Skin epidermis (tissue), 12 donors: ENCODE results near the gene GRM2.
"Not testable (repeated sequence)": the region's sequence is repeated elsewhere in the genome, so short reads cannot be mapped to it uniquely, and the experiment has no call there.

ENCODE experiments used
- H3K27ac ChIP-seq, 21 experiments: fragments of 200-600 bp; sonication (generic) in 11 of 21; one replicate each; pipeline ENCODE4 v1.5.0; 2020; ENCODE audit warnings: mild to moderate bottlenecking in 3 of 21, inconsistent platforms in 2 of 21, moderate library complexity in 2 of 21
- H3K4me3 ChIP-seq, 7 experiments: fragments of 200-600 bp; sonication (generic) in 2 of 7; one replicate each; pipeline ENCODE4 v1.5.0; 2020; ENCODE audit warnings: inconsistent platforms in 2 of 7, mild to moderate bottlenecking in 2 of 7, moderate library complexity in 1 of 7

GRM2 gene

GRCh38 chr3:51718547-51719409, 11.9 kb downstream of the GRM2 start:
- Histone ChIP-seq H3K27ac (no peak overlapping the region), H3K4me3 (no peak overlapping the region)

- Histone ChIP-seq H3K4me3 (no peak overlapping the region), H3K27ac (no peak overlapping the region)
Observed at GRCh38 chr3:51719410-51720025, 12.7 kb downstream of the GRM2 start.

GRCh38 chr3:51720292-51721061, 13.6 kb downstream of the GRM2 start:
- Histone ChIP-seq H3K27ac (no peak overlapping the region), H3K4me3 (no peak overlapping the region)

DNA sequence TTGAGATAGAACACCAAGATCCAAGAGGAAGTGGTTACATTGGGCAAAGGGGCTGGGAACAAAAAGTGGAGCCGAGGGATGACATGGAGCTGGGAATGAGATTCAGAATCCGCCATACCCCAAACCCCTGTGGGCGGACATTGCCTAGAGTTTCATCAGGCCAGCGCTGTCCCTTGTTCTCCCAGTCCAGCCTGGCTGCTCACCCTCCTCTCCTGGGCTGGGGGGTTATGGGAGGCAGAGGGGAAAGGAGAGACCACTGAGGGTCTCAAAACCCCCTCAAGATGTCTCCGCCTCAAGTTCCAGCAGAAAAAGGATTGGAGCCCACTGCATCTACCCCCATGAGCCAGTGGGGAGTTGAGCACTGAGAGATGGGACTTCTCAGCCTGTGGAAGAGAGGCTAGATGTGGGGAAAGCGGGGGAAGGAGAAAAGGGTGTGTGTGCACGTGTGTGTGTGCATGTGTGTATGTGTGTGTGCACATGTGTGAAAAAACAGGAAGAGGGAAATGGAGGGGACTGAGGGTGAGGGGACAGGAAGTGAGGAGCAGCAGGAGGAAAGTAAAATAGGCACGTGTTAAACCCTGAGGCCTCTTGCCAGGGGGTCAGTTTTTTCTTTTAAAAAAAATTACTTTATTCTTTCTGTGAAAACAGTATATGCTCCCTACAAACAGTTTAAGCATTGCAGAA, 14.3 kb downstream of the GRM2 start:
- H3K27ac ChIP-seq, result no peak overlapping the region
- no peak overlapping the region for H3K4me3 ChIP-seq

GRCh38 chr3:51722362-51722761, 15.5 kb downstream of the GRM2 start:
- Histone ChIP-seq H3K27ac (no peak overlapping the region), H3K4me3 (no peak overlapping the region)

GRCh38 chr3:51727500-51727899, 20.6 kb downstream of the GRM2 start:
- no peak overlapping the region for H3K4me3 ChIP-seq
- H3K27ac ChIP-seq, result no peak overlapping the region

DNA sequence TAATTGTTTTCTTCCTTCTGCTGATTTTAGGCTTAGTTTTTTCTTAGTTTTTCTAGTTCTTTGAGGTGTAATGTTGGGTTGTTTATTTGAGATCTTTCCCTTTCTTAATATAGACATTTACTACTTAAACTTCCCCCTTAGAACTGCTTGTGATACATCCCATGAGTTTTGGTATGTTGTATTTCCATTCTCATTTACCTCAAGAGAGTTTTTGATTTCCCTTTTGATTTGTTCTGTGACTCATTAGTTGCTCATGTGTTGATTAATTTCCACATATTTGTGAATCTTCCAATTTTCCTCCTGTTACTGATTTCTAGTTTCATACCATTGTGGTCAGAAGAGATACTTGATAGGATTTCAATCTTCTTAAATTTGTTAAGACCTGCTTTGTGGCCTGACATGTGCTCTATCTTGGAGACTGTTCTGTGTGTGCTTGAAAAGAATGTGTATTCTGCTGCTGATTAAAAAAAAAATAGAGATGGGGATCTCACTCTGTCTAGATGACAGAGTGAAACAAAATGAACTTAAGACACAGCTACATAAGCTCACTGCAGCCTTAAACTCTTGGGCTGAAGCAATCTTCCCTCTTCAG, 22.3 kb downstream of the GRM2 start:
- H3K4me3 ChIP-seq, result no peak overlapping the region
- no peak overlapping the region for H3K27ac ChIP-seq

DNA sequence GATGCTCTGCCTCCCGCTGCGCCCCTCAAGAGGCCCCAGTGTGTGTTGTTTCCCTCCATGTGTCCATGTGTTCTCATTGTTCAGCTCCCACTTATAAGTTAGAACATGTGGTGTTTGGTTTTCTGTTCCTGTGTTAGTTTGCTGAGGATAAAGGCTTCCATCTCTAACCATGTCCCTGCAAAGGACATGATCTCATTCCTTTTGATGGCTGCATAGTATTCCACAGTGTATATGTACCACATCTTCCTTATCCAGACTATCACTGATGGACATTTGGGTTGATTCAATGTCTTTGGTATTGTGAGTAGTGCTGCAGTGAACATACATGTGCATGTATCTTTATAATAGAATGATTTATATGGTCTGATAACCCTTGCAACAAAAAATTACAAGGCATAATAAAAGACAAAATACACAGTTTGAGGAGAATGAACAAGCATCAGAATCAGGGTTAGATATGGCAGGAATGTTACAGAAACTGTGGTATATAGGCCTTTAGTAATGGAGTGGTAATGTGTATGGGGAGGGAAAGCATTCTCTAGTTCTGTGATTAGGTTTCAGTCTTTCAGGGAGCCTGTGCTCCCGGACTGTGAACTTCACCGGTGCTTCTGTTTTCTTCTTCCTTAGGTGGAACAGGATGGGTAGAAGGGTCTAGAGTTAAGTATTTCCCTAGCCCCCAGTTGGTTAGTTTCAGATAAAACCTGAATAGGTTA, 27.1 kb downstream of the GRM2 start:
- no peak overlapping the region for H3K4me3 ChIP-seq

GRCh38 chr3:51734572-51734907, 27.7 kb downstream of the GRM2 start:
- Histone ChIP-seq H3K27ac (no peak overlapping the region), H3K4me3 (no peak overlapping the region)

More for the DNA sequence above, 27.1 kb downstream of the GRM2 start:
- no peak overlapping the region for H3K27ac ChIP-seq

GRCh38 chr3:51735039-51735438, 28.2 kb downstream of the GRM2 start:
- Histone ChIP-seq H3K4me3 (no peak overlapping the region), H3K27ac (no peak overlapping the region)

GRCh38 chr3:51735950-51736349, 29.1 kb downstream of the GRM2 start:
- no peak overlapping the region for H3K27ac ChIP-seq
- no peak overlapping the region for H3K4me3 ChIP-seq

DNA sequence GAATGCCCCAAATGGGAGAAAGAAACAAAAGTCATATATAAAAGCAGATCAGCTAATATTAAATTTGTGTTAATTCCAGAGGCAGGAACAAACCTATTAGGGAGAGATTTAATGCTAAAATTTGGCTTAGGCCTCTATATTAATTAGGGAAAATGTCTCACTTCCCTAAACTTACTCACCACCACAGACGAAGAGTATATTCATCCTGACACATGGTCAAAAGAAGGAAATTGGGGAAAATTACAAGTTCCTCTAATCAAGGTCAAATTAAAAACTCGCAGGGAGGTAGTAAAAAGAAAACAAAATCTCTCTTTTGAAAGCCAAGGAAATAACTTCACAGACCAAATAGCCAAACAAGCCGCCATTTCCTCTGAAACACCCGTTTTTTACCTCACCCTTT, 32.2 kb downstream of the GRM2 start:
- Histone ChIP-seq H3K4me3 (no peak overlapping the region), H3K27ac (no peak overlapping the region)

DNA sequence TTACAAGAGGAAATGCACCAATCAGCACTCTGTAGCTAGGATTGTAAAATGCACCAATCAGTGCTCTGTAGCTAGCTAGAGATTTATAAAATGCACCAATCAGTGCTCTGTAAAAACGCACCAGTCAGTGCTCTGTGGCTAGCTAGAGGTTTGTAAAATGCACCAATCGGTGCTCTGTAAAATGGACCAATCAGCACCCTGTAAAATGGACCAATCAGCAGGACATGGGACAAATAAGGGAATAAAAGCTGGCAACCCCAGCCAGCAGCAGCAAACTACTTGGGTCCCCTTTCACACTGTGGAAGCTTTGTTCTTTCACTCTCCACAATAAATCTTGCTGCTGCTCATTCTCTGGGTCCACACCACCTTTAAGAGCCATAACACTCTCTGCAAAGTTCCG, 35.5 kb downstream of the GRM2 start:
- H3K27ac ChIP-seq, H3K4me3 ChIP-seq: not testable (repeated sequence)

DNA sequence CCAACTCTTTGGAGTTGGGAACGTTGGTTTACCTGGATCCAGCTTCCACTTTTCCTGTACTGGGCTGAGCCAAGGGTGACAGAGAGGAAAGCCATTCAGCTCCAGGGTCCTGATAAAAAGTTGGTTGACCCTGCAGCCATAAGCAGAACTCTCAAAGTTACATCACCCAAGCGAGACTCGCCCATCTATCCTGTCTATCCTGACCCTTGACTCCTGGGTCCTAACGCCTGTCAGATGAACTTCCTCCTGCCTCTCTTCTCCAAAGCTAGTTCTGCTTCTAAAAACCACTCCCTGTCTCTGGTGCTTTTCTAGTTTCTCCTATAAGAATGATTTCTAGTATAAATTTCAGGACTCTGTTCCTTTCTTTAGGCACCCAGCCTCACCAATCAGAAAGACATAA, 36.1 kb downstream of the GRM2 start:
- not testable (repeated sequence) for H3K27ac ChIP-seq, H3K4me3 ChIP-seq

- Histone ChIP-seq H3K27ac (no peak overlapping the region), H3K4me3 (no peak overlapping the region)
Observed at GRCh38 chr3:51747840-51748239, 41.0 kb downstream of the GRM2 start.

- no peak overlapping the region for H3K4me3 ChIP-seq
- no peak overlapping the region for H3K27ac ChIP-seq
Observed at GRCh38 chr3:51748327-51748726, 41.5 kb downstream of the GRM2 start.

DNA sequence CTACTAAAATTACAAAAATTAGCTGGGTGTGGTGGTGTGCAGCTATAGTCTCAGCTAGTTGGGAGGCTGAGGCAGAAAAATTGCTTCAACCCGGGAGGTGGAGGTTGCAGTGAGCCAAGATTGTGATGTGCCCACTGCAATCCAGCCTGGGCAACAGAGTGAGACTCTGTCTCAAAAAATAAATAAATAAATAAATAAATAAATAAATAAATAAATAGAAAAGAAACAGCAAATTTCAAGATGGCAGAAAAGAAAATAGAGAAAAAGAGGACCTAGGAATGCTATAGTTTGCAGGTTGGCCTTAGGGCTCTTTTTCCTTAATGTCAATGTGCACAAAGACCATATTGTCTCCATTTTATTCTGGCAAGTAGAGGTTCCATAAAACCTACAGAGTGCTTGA, 44.0 kb downstream of the GRM2 start:
- H3K27ac ChIP-seq, result no peak overlapping the region
- no peak overlapping the region for H3K4me3 ChIP-seq

DNA sequence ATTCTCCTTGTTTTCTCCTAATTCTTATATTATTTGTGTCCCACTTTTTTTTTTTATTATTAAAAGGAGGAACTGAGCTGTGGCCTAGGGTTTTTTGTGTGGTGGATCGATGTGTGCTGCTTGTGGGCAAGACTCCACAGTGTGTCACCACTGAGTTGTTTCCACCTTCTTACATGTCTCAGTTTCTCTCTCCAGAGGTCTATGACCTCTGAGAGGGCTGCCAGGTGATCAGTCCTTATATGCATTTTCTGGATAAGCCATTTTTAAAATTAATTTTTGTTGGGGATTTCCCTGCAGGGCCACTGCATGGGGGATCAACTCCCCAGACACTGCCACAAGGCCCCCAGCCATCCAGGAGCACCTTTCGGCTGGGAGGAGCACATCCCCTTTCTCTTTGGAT, 44.4 kb downstream of the GRM2 start:
- Histone ChIP-seq H3K27ac (no peak overlapping the region), H3K4me3 (no peak overlapping the region)
